ENCODE data around the gene SH3GL2.

SH3GL2 gene

DNA sequence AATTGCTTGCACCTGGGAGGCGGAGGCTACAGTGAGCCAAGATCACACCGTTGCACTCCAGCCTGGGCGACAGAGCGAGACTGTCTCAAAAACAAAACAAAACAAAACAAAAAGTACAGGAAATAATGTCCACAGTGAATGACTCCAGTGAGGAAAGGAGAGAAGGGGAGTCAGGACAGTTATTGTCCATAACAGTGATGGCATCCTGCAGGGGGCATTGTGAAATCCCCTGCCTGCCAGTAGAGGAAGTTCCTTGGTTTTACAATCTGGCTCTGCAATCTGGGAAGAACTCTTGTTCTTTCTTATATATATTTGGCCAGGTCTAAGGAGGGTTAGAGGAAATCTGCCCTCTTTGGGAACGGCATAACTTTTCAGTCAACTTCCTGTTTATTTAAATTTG, 8.2 kb downstream of the SH3GL2 start:
- TF ChIP-seq BACH2 (CRISPR knock-in tag; IDR thresholded peaks at IDR 0.05; ENCODE audit: borderline replicate concordance), result no peak
- TF ChIP-seq TOX (CRISPR knock-in tag; IDR thresholded peaks at IDR 0.05; ENCODE audit: borderline replicate concordance), result no peak
- TF ChIP-seq TCF4 (CRISPR knock-in tag; IDR thresholded peaks at IDR 0.05; ENCODE audit: borderline replicate concordance), result no peak
- TF ChIP-seq, protein P1, sequence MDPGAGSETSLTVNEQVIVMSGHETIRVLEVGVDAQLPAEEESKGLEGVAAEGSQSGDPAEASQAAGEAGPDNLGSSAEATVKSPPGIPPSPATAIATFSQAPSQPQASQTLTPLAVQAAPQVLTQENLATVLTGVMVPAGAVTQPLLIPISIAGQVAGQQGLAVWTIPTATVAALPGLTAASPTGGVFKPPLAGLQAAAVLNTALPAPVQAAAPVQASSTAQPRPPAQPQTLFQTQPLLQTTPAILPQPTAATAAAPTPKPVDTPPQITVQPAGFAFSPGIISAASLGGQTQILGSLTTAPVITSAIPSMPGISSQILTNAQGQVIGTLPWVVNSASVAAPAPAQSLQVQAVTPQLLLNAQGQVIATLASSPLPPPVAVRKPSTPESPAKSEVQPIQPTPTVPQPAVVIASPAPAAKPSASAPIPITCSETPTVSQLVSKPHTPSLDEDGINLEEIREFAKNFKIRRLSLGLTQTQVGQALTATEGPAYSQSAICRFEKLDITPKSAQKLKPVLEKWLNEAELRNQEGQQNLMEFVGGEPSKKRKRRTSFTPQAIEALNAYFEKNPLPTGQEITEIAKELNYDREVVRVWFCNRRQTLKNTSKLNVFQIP (CRISPR knock-in tag; IDR thresholded peaks at IDR 0.05; ENCODE audit: borderline replicate concordance, low read depth), result no peak
- TF ChIP-seq ZNF70 (CRISPR knock-in tag; IDR thresholded peaks at IDR 0.05), result no peak
- TF ChIP-seq ESRRG (CRISPR knock-in tag; IDR thresholded peaks at IDR 0.05), result no peak
- no peak for TF ChIP-seq ZC3H10 (CRISPR knock-in tag; IDR thresholded peaks at IDR 0.05)
- no peak for TF ChIP-seq RARB (CRISPR knock-in tag; IDR thresholded peaks at IDR 0.05)
- TF ChIP-seq OSR1 (CRISPR knock-in tag; IDR thresholded peaks at IDR 0.05), result no peak
- no peak for TF ChIP-seq ZNF565 (CRISPR knock-in tag; conservative IDR thresholded peaks at IDR 0.05; ENCODE audit: low read depth)
- no peak for TF ChIP-seq ISL1 (CRISPR knock-in tag; IDR thresholded peaks at IDR 0.05)
- TF ChIP-seq SNAI2 (CRISPR knock-in tag; IDR thresholded peaks at IDR 0.05), result no peak
- TF ChIP-seq CSDC2 (CRISPR knock-in tag; IDR thresholded peaks at IDR 0.05), result no peak
- ATAC-seq, result no peak

DNA sequence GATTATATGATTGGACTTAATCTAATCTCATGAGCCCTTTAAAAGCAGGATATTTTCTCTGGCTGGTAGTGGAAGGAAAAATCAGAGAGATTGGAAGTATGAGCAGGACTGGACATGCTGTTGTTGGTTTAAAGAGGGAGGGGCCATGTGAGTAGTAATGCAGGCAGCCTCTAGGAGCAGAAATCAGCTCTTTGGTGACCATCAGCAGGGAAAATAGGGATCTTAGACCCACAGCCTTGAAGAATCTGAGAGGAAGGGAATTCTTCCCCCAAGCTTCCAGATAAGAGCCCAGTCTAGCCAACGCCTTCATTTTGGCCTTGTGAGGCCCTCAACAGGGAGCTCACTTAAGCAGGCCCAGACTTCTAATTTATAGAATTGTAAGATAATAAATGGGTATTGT, 9.5 kb downstream of the SH3GL2 start:
- TF ChIP-seq ZC3H10 (CRISPR knock-in tag; IDR thresholded peaks at IDR 0.05), result no peak
- no peak for TF ChIP-seq GLIS3 (CRISPR knock-in tag; IDR thresholded peaks at IDR 0.05)
- no peak for TF ChIP-seq ZFP3 (CRISPR knock-in tag; IDR thresholded peaks at IDR 0.05)
- TF ChIP-seq SNAI2 (CRISPR knock-in tag; IDR thresholded peaks at IDR 0.05), result no peak
- no peak for TF ChIP-seq ZNF8 (CRISPR knock-in tag; IDR thresholded peaks at IDR 0.05)
- TF ChIP-seq, protein P1 (CRISPR knock-in tag; IDR thresholded peaks at IDR 0.05; ENCODE audit: borderline replicate concordance, low read depth), result no peak
- TF ChIP-seq, protein P2, sequence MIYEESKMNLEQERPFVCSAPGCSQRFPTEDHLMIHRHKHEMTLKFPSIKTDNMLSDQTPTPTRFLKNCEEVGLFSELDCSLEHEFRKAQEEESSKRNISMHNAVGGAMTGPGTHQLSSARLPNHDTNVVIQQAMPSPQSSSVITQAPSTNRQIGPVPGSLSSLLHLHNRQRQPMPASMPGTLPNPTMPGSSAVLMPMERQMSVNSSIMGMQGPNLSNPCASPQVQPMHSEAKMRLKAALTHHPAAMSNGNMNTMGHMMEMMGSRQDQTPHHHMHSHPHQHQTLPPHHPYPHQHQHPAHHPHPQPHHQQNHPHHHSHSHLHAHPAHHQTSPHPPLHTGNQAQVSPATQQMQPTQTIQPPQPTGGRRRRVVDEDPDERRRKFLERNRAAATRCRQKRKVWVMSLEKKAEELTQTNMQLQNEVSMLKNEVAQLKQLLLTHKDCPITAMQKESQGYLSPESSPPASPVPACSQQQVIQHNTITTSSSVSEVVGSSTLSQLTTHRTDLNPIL (CRISPR knock-in tag; IDR thresholded peaks at IDR 0.05; ENCODE audit: low read depth), result no peak
- no peak for TF ChIP-seq ISL1 (CRISPR knock-in tag; IDR thresholded peaks at IDR 0.05)
- no peak for TF ChIP-seq OSR1 (CRISPR knock-in tag; IDR thresholded peaks at IDR 0.05)
- ATAC-seq, result no peak

DNA sequence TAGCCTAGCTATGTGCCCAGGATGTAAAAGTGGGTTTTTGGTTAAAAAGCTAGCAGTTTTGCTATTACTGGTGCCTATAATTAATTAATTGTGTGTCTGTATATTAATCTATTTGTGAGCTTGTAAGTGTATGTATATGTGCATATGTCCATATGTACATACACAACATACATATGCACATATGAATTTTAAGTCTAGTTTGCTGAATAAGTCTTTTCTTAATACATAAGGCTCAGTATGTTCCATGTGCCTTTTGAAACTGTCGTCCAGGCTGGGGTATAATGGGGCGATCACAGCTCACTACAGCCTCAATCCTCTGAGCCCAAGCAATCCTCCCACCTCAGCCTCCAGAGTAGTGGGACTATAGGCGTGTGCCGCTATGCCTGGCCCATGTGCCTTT, 10.1 kb downstream of the SH3GL2 start:
- ATAC-seq, result no peak
- no peak for TF ChIP-seq ZNF70 (CRISPR knock-in tag; IDR thresholded peaks at IDR 0.05)

DNA sequence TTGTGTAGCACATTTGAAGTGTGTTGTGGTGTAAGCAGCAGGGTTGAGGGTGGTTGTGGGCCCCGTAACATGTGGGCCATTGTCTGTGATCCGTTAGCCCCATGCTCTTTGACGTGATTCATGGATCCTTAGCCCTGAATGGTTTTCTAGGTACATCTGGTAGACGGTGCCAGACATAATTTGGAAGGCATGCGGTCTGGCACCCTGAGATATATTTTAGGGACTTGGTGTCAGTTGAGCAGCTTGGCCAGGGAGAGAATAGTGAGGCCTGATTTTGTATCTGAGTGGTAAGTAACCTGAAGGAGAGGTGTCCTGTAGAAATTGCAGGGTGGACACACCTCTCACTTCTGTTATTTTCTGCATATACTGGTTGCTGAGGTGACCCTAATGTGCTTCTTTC, 10.9 kb downstream of the SH3GL2 start:
- TF ChIP-seq CSDC2 (CRISPR knock-in tag; IDR thresholded peaks at IDR 0.05) (no peak), ZC3H10 (CRISPR knock-in tag; IDR thresholded peaks at IDR 0.05) (no peak), RARB (CRISPR knock-in tag; IDR thresholded peaks at IDR 0.05) (no peak), ZNF8 (CRISPR knock-in tag; IDR thresholded peaks at IDR 0.05) (no peak), PPARA (CRISPR knock-in tag; IDR thresholded peaks at IDR 0.05; ENCODE audit: borderline replicate concordance) (no peak), ZFP30 (CRISPR knock-in tag; IDR thresholded peaks at IDR 0.05) (no peak), ZNF565 (CRISPR knock-in tag; conservative IDR thresholded peaks at IDR 0.05; ENCODE audit: low read depth) (no peak), ISL1 (CRISPR knock-in tag; IDR thresholded peaks at IDR 0.05) (no peak)
- TF ChIP-seq, protein P1 (CRISPR knock-in tag; IDR thresholded peaks at IDR 0.05; ENCODE audit: borderline replicate concordance, low read depth), result no peak
- TF ChIP-seq, protein P2 (CRISPR knock-in tag; IDR thresholded peaks at IDR 0.05; ENCODE audit: low read depth), result no peak
- no peak for ATAC-seq

DNA sequence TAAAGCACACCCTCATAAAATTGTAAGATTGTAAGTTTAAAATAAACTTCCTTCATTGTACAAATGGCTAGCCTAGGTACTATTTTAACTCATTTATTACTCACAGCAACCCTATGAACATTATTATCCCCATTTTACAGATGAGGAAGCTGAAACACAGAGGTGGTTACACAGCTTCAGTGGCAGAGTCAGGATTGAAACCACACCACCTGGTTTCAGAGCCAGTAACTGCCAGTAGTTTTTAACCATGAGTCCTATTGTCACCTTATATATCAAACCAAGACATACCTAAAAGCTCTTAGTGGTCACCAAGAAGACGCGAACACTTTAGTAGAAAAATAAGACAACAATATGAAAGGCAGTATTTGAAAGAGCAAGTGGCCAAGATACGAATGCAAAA, 16.1 kb downstream of the SH3GL2 start:
- no peak for ATAC-seq
- no peak for TF ChIP-seq ISL1 (CRISPR knock-in tag; IDR thresholded peaks at IDR 0.05)
- TF ChIP-seq ESRRG (CRISPR knock-in tag; IDR thresholded peaks at IDR 0.05), result no peak
- TF ChIP-seq, protein P3, sequence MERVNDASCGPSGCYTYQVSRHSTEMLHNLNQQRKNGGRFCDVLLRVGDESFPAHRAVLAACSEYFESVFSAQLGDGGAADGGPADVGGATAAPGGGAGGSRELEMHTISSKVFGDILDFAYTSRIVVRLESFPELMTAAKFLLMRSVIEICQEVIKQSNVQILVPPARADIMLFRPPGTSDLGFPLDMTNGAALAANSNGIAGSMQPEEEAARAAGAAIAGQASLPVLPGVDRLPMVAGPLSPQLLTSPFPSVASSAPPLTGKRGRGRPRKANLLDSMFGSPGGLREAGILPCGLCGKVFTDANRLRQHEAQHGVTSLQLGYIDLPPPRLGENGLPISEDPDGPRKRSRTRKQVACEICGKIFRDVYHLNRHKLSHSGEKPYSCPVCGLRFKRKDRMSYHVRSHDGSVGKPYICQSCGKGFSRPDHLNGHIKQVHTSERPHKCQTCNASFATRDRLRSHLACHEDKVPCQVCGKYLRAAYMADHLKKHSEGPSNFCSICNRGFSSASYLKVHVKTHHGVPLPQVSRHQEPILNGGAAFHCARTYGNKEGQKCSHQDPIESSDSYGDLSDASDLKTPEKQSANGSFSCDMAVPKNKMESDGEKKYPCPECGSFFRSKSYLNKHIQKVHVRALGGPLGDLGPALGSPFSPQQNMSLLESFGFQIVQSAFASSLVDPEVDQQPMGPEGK (CRISPR knock-in tag; IDR thresholded peaks at IDR 0.05; ENCODE audit: borderline replicate concordance), result no peak
- TF ChIP-seq, protein P4, sequence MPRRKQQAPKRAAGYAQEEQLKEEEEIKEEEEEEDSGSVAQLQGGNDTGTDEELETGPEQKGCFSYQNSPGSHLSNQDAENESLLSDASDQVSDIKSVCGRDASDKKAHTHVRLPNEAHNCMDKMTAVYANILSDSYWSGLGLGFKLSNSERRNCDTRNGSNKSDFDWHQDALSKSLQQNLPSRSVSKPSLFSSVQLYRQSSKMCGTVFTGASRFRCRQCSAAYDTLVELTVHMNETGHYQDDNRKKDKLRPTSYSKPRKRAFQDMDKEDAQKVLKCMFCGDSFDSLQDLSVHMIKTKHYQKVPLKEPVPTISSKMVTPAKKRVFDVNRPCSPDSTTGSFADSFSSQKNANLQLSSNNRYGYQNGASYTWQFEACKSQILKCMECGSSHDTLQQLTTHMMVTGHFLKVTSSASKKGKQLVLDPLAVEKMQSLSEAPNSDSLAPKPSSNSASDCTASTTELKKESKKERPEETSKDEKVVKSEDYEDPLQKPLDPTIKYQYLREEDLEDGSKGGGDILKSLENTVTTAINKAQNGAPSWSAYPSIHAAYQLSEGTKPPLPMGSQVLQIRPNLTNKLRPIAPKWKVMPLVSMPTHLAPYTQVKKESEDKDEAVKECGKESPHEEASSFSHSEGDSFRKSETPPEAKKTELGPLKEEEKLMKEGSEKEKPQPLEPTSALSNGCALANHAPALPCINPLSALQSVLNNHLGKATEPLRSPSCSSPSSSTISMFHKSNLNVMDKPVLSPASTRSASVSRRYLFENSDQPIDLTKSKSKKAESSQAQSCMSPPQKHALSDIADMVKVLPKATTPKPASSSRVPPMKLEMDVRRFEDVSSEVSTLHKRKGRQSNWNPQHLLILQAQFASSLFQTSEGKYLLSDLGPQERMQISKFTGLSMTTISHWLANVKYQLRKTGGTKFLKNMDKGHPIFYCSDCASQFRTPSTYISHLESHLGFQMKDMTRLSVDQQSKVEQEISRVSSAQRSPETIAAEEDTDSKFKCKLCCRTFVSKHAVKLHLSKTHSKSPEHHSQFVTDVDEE (CRISPR knock-in tag; IDR thresholded peaks at IDR 0.05), result no peak
